H9 (cell line): ENCODE measurements around the gene JADE2. TPM values are rescaled to one million over a fixed set of nuclear protein-coding genes. Genes with fewer than 3 reads are reported as not detected.

Experiments used
- DNase-seq: peaks from one replicate; pipeline ENCODE4 v3.0.0-alpha.2; 2017
- H2AFZ ChIP-seq: one replicate; pipeline ENCODE4 v1.6.1; 2013; ENCODE audit warnings: mild to moderate bottlenecking, low read length, control low read depth, moderate library complexity
- H2AK5ac ChIP-seq: 2 replicates; pipeline ENCODE4 v1.6.1; 2013; ENCODE audit warnings: low read length, control low read depth, mixed read lengths; ENCODE audit not compliant: insufficient read length
- H2BK120ac ChIP-seq: one replicate; pipeline ENCODE4 v1.6.1; 2013; ENCODE audit warnings: low read depth, mild to moderate bottlenecking, low read length, control low read depth, inconsistent platforms; ENCODE audit not compliant: poor library complexity, severe bottlenecking
- H2BK12ac ChIP-seq: 2 replicates; pipeline ENCODE4 v1.6.1; 2013; ENCODE audit warnings: low read length, control low read depth, mixed read lengths, low read depth; ENCODE audit not compliant: insufficient read length
- H2BK15ac ChIP-seq: 2 replicates; pipeline ENCODE4 v1.6.1; 2013; ENCODE audit warnings: low read depth, low read length, control low read depth
- H2BK20ac ChIP-seq: one replicate; pipeline ENCODE4 v1.6.1; 2013; ENCODE audit warnings: low read depth, mild to moderate bottlenecking, low read length, control low read depth, inconsistent platforms; ENCODE audit not compliant: poor library complexity, severe bottlenecking
- H2BK5ac ChIP-seq: 2 replicates; pipeline ENCODE4 v1.6.1; 2013; ENCODE audit warnings: low read length, control low read depth, mixed read lengths; ENCODE audit not compliant: insufficient read length
- H3K14ac ChIP-seq: 2 replicates; pipeline ENCODE4 v1.6.1; 2013; ENCODE audit warnings: low read length, control low read depth; ENCODE audit not compliant: insufficient read depth
- H3K18ac ChIP-seq: 2 replicates; pipeline ENCODE4 v1.6.1; 2013; ENCODE audit warnings: low read depth, mild to moderate bottlenecking, mixed read lengths, low read length, control low read depth; ENCODE audit not compliant: insufficient read length
- H3K23ac ChIP-seq: 2 replicates; pipeline ENCODE4 v1.6.1; 2013; ENCODE audit warnings: low read length, control low read depth, mixed read lengths, low read depth; ENCODE audit not compliant: insufficient read length
- H3K23me2 ChIP-seq: 2 replicates; pipeline ENCODE4 v1.6.1; 2013; ENCODE audit warnings: low read depth, mild to moderate bottlenecking, mixed read lengths, low read length, control low read depth; ENCODE audit not compliant: insufficient read length, poor library complexity, severe bottlenecking
- H3K27ac ChIP-seq: 2 replicates; pipeline ENCODE4 v1.5.1; 2013; ENCODE audit warnings: low read length, control low read depth, mixed read lengths, low read depth; ENCODE audit not compliant: insufficient read length
- H3K27me3 ChIP-seq: 2 replicates; pipeline ENCODE4 v1.6.1; 2013; ENCODE audit warnings: low read length, control low read depth, inconsistent platforms; ENCODE audit not compliant: insufficient read depth
- H3K4ac ChIP-seq: 2 replicates; pipeline ENCODE4 v1.6.1; 2013; ENCODE audit warnings: low read depth, mild to moderate bottlenecking, control low read depth, inconsistent platforms, low read length, moderate library complexity
- H3K4me1 ChIP-seq: 2 replicates; pipeline ENCODE4 v1.6.1; 2013; ENCODE audit warnings: low read length, control low read depth, inconsistent platforms; ENCODE audit not compliant: insufficient read depth
- H3K4me2 ChIP-seq: 2 replicates; pipeline ENCODE4 v1.6.1; 2013; ENCODE audit warnings: low read length, control low read depth, mixed read lengths; ENCODE audit not compliant: insufficient read length, insufficient read depth
- H3K56ac ChIP-seq: 2 replicates; pipeline ENCODE4 v1.6.1; 2013; ENCODE audit warnings: low read depth, mild to moderate bottlenecking, mixed read lengths, low read length, control low read depth; ENCODE audit not compliant: insufficient read length
- H3K79me1 ChIP-seq: 2 replicates; pipeline ENCODE4 v1.6.1; 2013; ENCODE audit warnings: low read depth, mild to moderate bottlenecking, moderate library complexity, low read length, control low read depth, inconsistent platforms; ENCODE audit not compliant: insufficient read depth, poor library complexity, severe bottlenecking
- H3K79me2 ChIP-seq: 2 replicates; pipeline ENCODE4 v1.6.1; 2013; ENCODE audit warnings: low read length, control low read depth, inconsistent platforms; ENCODE audit not compliant: insufficient read depth
- H3K9ac ChIP-seq: 2 replicates; pipeline ENCODE4 v1.6.1; 2013; ENCODE audit warnings: low read length, control low read depth, mixed read lengths; ENCODE audit not compliant: insufficient read length; ENCODE audit errors: extremely low read depth
- H3K9me3 ChIP-seq: one replicate; pipeline ENCODE4 v1.6.1; 2013; ENCODE audit warnings: low read depth, low read length, inconsistent platforms; ENCODE audit not compliant: control insufficient read depth
- H3T11ph ChIP-seq: one replicate; pipeline ENCODE4 v1.6.1; 2013; ENCODE audit warnings: mild to moderate bottlenecking, low read length, control low read depth, inconsistent platforms
- H4K20me1 ChIP-seq: one replicate; pipeline ENCODE4 v1.6.1; 2013; ENCODE audit not compliant: control insufficient read depth, insufficient read length, insufficient read depth
- H4K5ac ChIP-seq: 2 replicates; pipeline ENCODE4 v1.6.1; 2013; ENCODE audit warnings: low read depth, mild to moderate bottlenecking, mixed read lengths, low read length, control low read depth; ENCODE audit not compliant: insufficient read length
- H4K8ac ChIP-seq: replicated peaks from 2 replicates; pipeline ENCODE4 v1.6.1; 2013; ENCODE audit warnings: low read length, control low read depth, mixed read lengths, low read depth; ENCODE audit not compliant: insufficient read length
- H4K91ac ChIP-seq: 2 replicates; pipeline ENCODE4 v1.6.1; 2013; ENCODE audit warnings: low read depth, mild to moderate bottlenecking, moderate library complexity, mixed read lengths, low read length, control low read depth; ENCODE audit not compliant: insufficient read length
- H3K27ac Mint-ChIP-seq, 3 experiments: 2 replicates in 2 of 3; 3 replicates in 1 of 3; pipeline ENCODE4 v1.8.0; 2020 to 2021; ENCODE audit warnings: mixed read lengths in 3 of 3, mild to moderate bottlenecking in 1 of 3, moderate library complexity in 1 of 3
- H3K27me3 Mint-ChIP-seq: 2 replicates; pipeline ENCODE4 v1.8.0; 2021; ENCODE audit warnings: low read depth, mild to moderate bottlenecking, moderate library complexity, mixed read lengths
- H3K36me3 Mint-ChIP-seq, 3 experiments: 2 replicates in 2 of 3; 3 replicates in 1 of 3; pipeline ENCODE4 v1.8.0; 2020 to 2021; ENCODE audit warnings: low read depth in 3 of 3, mixed read lengths in 3 of 3; ENCODE audit not compliant: insufficient read depth in 1 of 3
- H3K4me1 Mint-ChIP-seq, 2 experiments: 2 replicates each; pipeline ENCODE4 v1.8.0; 2020; ENCODE audit warnings: mixed read lengths in 2 of 2
- H3K4me3 Mint-ChIP-seq, 2 experiments: 2 replicates in 1 of 2; 3 replicates in 1 of 2; pipeline ENCODE4 v1.8.0; 2020 to 2021; ENCODE audit warnings: mild to moderate bottlenecking in 2 of 2, mixed read lengths in 2 of 2, moderate library complexity in 1 of 2
- H3K9me3 Mint-ChIP-seq, 2 experiments: 2 replicates in 1 of 2; 3 replicates in 1 of 2; pipeline ENCODE4 v1.8.0; 2020; ENCODE audit warnings: mild to moderate bottlenecking in 2 of 2, mixed read lengths in 2 of 2, moderate library complexity in 1 of 2
- WGBS: extraction: QIAGEN DNeasy Blood & Tissue Kit; methylation state at CpG from one replicate; pipeline ENCODE4 v1.1.7; 2013; ENCODE audit warnings: missing lambda C conversion rate, low lambda C conversion rate, mixed read lengths; ENCODE audit not compliant: insufficient read length; ENCODE audit errors: extremely low coverage; 5-methylcytosine and 5-hydroxymethylcytosine counted together
- total RNA-seq: library from RNA; stranded (reverse); gene quantifications from 2 replicates; pipeline ENCODE4 v1.2.1, GENCODE V29; 2021
- TF ChIP-seq, protein P1 (sequence below): fragments of 200-600 bp; sonication (generic); conservative IDR thresholded peaks from 3 replicates; pipeline ENCODE4 v1.8.0; 2021; ENCODE audit warnings: antibody characterized with exemption, mild to moderate bottlenecking

JADE2 gene
- total RNA-seq, 1 experiment from 2014 or later, result 99.7 TPM

DNA sequence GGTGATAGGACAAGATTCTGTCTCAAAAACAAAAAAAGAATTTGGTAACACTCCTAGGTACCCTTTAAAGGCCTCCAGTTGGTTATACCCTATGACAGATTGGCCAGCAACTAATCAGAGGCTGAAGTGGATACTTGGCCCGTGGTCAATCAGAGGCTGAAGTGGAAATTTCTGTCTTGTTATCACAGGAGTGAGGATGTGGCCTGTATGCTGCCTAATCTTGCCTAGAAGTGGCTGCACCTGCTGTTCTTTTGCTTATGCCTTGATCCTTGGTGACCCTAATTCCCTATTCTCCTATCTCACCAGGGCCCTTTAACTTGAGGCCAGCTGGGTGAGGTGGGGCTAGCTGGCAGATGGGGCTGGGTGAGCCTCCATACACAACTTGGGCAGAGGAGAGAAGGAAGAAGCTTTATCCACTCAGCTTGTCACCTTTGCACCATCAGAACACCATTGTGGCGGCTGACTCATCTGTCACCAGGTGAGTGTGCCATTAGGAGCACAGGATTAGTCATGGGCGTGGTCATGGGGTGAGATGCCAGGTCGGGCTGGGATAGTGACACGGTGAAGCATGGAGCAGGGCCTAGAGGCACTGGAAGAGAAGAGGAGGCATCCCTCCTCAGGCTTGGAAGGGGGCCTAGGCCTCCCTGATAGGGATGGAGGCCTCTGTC is 65.7 kb downstream of the JADE2 start:
- H3K4me2 ChIP-seq, result no peak overlapping the region
- no peak overlapping the region for H3K23ac ChIP-seq
- TF ChIP-seq, protein P1, sequence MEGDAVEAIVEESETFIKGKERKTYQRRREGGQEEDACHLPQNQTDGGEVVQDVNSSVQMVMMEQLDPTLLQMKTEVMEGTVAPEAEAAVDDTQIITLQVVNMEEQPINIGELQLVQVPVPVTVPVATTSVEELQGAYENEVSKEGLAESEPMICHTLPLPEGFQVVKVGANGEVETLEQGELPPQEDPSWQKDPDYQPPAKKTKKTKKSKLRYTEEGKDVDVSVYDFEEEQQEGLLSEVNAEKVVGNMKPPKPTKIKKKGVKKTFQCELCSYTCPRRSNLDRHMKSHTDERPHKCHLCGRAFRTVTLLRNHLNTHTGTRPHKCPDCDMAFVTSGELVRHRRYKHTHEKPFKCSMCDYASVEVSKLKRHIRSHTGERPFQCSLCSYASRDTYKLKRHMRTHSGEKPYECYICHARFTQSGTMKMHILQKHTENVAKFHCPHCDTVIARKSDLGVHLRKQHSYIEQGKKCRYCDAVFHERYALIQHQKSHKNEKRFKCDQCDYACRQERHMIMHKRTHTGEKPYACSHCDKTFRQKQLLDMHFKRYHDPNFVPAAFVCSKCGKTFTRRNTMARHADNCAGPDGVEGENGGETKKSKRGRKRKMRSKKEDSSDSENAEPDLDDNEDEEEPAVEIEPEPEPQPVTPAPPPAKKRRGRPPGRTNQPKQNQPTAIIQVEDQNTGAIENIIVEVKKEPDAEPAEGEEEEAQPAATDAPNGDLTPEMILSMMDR, result no peak
- Mint-ChIP-seq H3K4me1 (peaks cover 41 to 52% of the 10 kb centered on the region in 2 experiments), H3K9me3 (no peaks in the 10 kb centered on the region), H3K4me3 (peak overlapping the region in 1 of 2 experiments; percentile 27; a peak in 1 of 5 replicates), H3K36me3 (no peaks in the 10 kb centered on the region), H3K27me3 (peaks cover 2% of the 10 kb centered on the region; the same call in 1 of the 2 replicates), H3K27ac (peak overlapping the region in 1 of 3 experiments; percentile 86; a peak in 3 of 7 replicates)
- H3K4ac ChIP-seq, result no peak overlapping the region
- no peak overlapping the region for H3K18ac ChIP-seq
- no peak overlapping the region for H2BK12ac ChIP-seq
- no peak overlapping the region for H2BK5ac ChIP-seq
- H4K20me1 ChIP-seq, result no peaks in the 10 kb centered on the region
- H4K8ac ChIP-seq, result no peak overlapping the region
- no peak overlapping the region for H4K91ac ChIP-seq
- no peaks in the 10 kb centered on the region for H3K79me1 ChIP-seq
- no peak overlapping the region for H3K27ac ChIP-seq
- no peaks in the 10 kb centered on the region for H3K27me3 ChIP-seq
- H3K14ac ChIP-seq, result no peak overlapping the region
- no peaks in the 10 kb centered on the region for H3K9me3 ChIP-seq
- DNase-seq, result no peak
- H2AFZ ChIP-seq, result no peak overlapping the region
- no CpG with 5 or more reads among the region's 5 CpGs for WGBS
- no peak overlapping the region for H3K9ac ChIP-seq
- no peak overlapping the region for H2BK15ac ChIP-seq
- peaks cover 18% of the 10 kb centered on the region; the same call in 1 of the 2 replicates for H3K4me1 ChIP-seq
- no peak overlapping the region for H3K56ac ChIP-seq
- H2BK120ac ChIP-seq, result no peak overlapping the region
- H4K5ac ChIP-seq, result no peak overlapping the region
- no peaks in the 10 kb centered on the region for H3K79me2 ChIP-seq
- H2AK5ac ChIP-seq, result no peak overlapping the region
- no peak overlapping the region for H2BK20ac ChIP-seq
- H3K23me2 ChIP-seq, result no peaks in the 10 kb centered on the region
- no peak overlapping the region for H3T11ph ChIP-seq
